HepG2 (cell line): Measurements from ENCODE around the gene EPC1. TPM values are rescaled to one million over a fixed set of nuclear protein-coding genes. Genes with fewer than 3 reads are reported as not detected.

Experiments
- ATAC-seq: fragments of 200-7000 bp; cut with Tn5 transposase; 3 replicates; pipeline ENCODE4 v1.9.1; 2020; ENCODE audit warnings: mild to moderate bottlenecking, moderate library complexity
- BruUV-seq: library from RNA; stranded (reverse); fragments of 400-500 nt; replicated peaks from 2 replicates; lab custom pipeline; 2021; lab: Mats Ljungman, UMichigan
- CTCF ChIA-PET: fragments of 300-600 bp; formaldehyde crosslinking; extraction: SDS; loops from one replicate; lab custom pipeline; 2021; ENCODE audit warnings: low total read pairs, inconsistent platforms, low intra/inter-chr PET ratio; lab: Yijun Ruan, JAX
- POLR2A ChIA-PET: fragments of 350-600 bp; sonication (Branson Sonifier 250); formaldehyde crosslinking; loops from one replicate; lab custom pipeline; 2020; ENCODE audit warnings: antibody characterized with exemption, inconsistent platforms; lab: Yijun Ruan, JAX
- DNase-seq: peaks from one replicate; pipeline ENCODE4 v3.0.0-alpha.2; 2015; ENCODE audit warnings: low spot score
- FAIRE-seq: peaks from 3 replicates; lab custom pipeline; 2011; peaks lifted over from hg19 to GRCh38; lab: Jason Lieb, UNC
- H2AFZ ChIP-seq: one replicate; pipeline ENCODE4 v1.6.1; 2011; ENCODE audit warnings: low read length, inconsistent platforms
- H3K27ac ChIP-seq: fragments of 300-600 bp; 3 replicates; pipeline ENCODE4 v1.8.0; 2011; ENCODE audit warnings: mixed run types, mild to moderate bottlenecking, mixed read lengths, low read length, inconsistent platforms; ENCODE audit not compliant: insufficient read depth; ENCODE audit errors: extremely low read length
- H3K27me3 ChIP-seq, 2 experiments: fragments of 200-600 bp in 1 of 2; 2 replicates in 1 of 2; 3 replicates in 1 of 2; pipeline versions ENCODE4 v1.6.0 to v1.8.0; 2011; ENCODE audit warnings: low read length in 2 of 2, mild to moderate bottlenecking in 2 of 2, moderate library complexity in 2 of 2, inconsistent platforms in 1 of 2; ENCODE audit not compliant: insufficient read depth in 2 of 2, control insufficient read depth in 1 of 2
- H3K36me3 ChIP-seq, 2 experiments: fragments of 200-600 bp in 1 of 2; replicated peaks in 1 of 2; 2 replicates in 1 of 2; 3 replicates in 1 of 2; pipeline versions ENCODE4 v1.5.1 to v1.8.0; 2011; ENCODE audit warnings: low read length in 2 of 2, inconsistent platforms in 1 of 2; ENCODE audit not compliant: insufficient read depth in 2 of 2, control insufficient read depth in 1 of 2
- H3K4me1 ChIP-seq: 2 replicates; pipeline ENCODE4 v1.5.1; 2012; ENCODE audit warnings: low read length, inconsistent platforms; ENCODE audit not compliant: insufficient read depth
- H3K4me2 ChIP-seq: 2 replicates; pipeline ENCODE4 v1.6.0; 2011; ENCODE audit warnings: low read depth, low read length, inconsistent platforms
- H3K4me3 ChIP-seq, 3 experiments: fragments of 200-600 bp in 1 of 3; sonication (generic), shearing (Covaris generic) in 1 of 3; replicated peaks in 1 of 3; 2 replicates each; pipeline ENCODE4 v1.5.1; 2011 to 2016; ENCODE audit warnings: low read length in 3 of 3, inconsistent platforms in 2 of 3, low read depth in 2 of 3, mild to moderate bottlenecking in 2 of 3, control low read depth in 1 of 3, mixed read lengths in 1 of 3; ENCODE audit not compliant: insufficient read depth in 1 of 3
- H3K79me2 ChIP-seq: one replicate; pipeline ENCODE4 v1.6.1; 2011; ENCODE audit warnings: low read length, inconsistent platforms; ENCODE audit not compliant: insufficient read depth
- H3K9ac ChIP-seq: 2 replicates; pipeline ENCODE4 v1.6.0; 2011; ENCODE audit warnings: mild to moderate bottlenecking, low read depth, low read length, inconsistent platforms; ENCODE audit not compliant: insufficient read depth
- H3K9me3 ChIP-seq: 2 replicates; pipeline ENCODE4 v1.5.1; 2012; ENCODE audit warnings: mild to moderate bottlenecking, low read length
- H4K20me1 ChIP-seq: 2 replicates; pipeline ENCODE4 v1.6.0; 2011; ENCODE audit warnings: inconsistent platforms, mild to moderate bottlenecking, low read length, moderate library complexity; ENCODE audit not compliant: insufficient read depth
- CEBPB ChIP-seq: IDR thresholded peaks from 2 replicates; pipeline ENCODE4 v1.6.1; 2011; ENCODE audit warnings: low read depth, low read length, improper control_type of control experiment, borderline replicate concordance
- HIVEP1 ChIP-seq: sonication (generic); formaldehyde crosslinking; IDR thresholded peaks from 2 replicates; pipeline ENCODE4 v1.4.0; 2020; ENCODE audit warnings: mild to moderate bottlenecking, missing genetic modification reagents
- ISL2 ChIP-seq: sonication (generic); formaldehyde crosslinking; IDR thresholded peaks from 2 replicates; pipeline ENCODE4 v1.5.0; 2020; ENCODE audit warnings: missing genetic modification reagents
- KLF13 ChIP-seq: sonication (generic); formaldehyde crosslinking; IDR thresholded peaks from 2 replicates; pipeline ENCODE4 v1.4.0; 2020; ENCODE audit warnings: mild to moderate bottlenecking, missing genetic modification reagents
- KLF9 ChIP-seq: IDR thresholded peaks from 2 replicates; pipeline ENCODE4 v1.6.1; 2016; ENCODE audit warnings: low read depth
- KMT2A ChIP-seq: sonication (generic); formaldehyde crosslinking; IDR thresholded peaks from 2 replicates; pipeline ENCODE4 v1.4.0; 2020; ENCODE audit warnings: missing genetic modification reagents
- LCORL ChIP-seq, 2 experiments: fragments of 450-650 bp in 1 of 2; sonication (generic) in 1 of 2; formaldehyde crosslinking in 1 of 2; IDR thresholded peaks; 2 replicates each; pipeline versions ENCODE4 v1.5.0 to v1.6.1; 2017 to 2020; ENCODE audit warnings: antibody characterized with exemption in 1 of 2, missing genetic modification reagents in 1 of 2
- MAFK ChIP-seq, 2 experiments: IDR thresholded peaks in 1 of 2; conservative IDR thresholded peaks in 1 of 2; 2 replicates each; pipeline ENCODE4 v1.6.1; 2011; ENCODE audit warnings: improper control_type of control experiment in 2 of 2, low read length in 2 of 2
- MTA3 ChIP-seq: sonication (generic); formaldehyde crosslinking; IDR thresholded peaks from 2 replicates; pipeline ENCODE4 v1.4.0; 2020; ENCODE audit warnings: missing genetic modification reagents
- NFYB ChIP-seq: sonication (generic); formaldehyde crosslinking; IDR thresholded peaks from 2 replicates; pipeline ENCODE4 v1.4.0; 2020; ENCODE audit warnings: missing genetic modification reagents
- SP140L ChIP-seq: sonication (generic); formaldehyde crosslinking; IDR thresholded peaks from 2 replicates; pipeline ENCODE4 v1.4.0; 2020; ENCODE audit warnings: missing genetic modification reagents, borderline replicate concordance
- SUZ12 ChIP-seq: fragments of 150-350 bp; IDR thresholded peaks from 2 replicates; pipeline ENCODE4 v1.6.1; 2014; ENCODE audit warnings: low read depth, low read length
- ZNF317 ChIP-seq: sonication (generic); formaldehyde crosslinking; IDR thresholded peaks from 2 replicates; pipeline ENCODE4 v1.5.0; 2020; ENCODE audit warnings: mild to moderate bottlenecking, missing genetic modification reagents
- ZNF775 ChIP-seq: sonication (generic); formaldehyde crosslinking; IDR thresholded peaks from 2 replicates; pipeline ENCODE4 v1.4.0; 2020; ENCODE audit warnings: missing genetic modification reagents, mild to moderate bottlenecking, moderate library complexity, borderline replicate concordance
- ZNF790 ChIP-seq: sonication (generic); formaldehyde crosslinking; IDR thresholded peaks from 2 replicates; pipeline ENCODE4 v1.8.0; 2022; ENCODE audit warnings: missing genetic modification reagents, mild to moderate bottlenecking, borderline replicate concordance
- ZNF792 ChIP-seq: IDR thresholded peaks from 2 replicates; pipeline ENCODE4 v1.6.1; 2016
- ZNF83 ChIP-seq: sonication (generic); formaldehyde crosslinking; IDR thresholded peaks from 2 replicates; pipeline ENCODE4 v1.4.0; 2020; ENCODE audit warnings: missing genetic modification reagents, mild to moderate bottlenecking, borderline replicate concordance
- WGBS: methylation state at CpG from one replicate; pipeline ENCODE4 v1.1.6; 2017; ENCODE audit warnings: low lambda C conversion rate; 5-methylcytosine and 5-hydroxymethylcytosine counted together
- in situ Hi-C: cut with HindIII; loops from 2 replicates; pipeline ENCODE4 v1.10.0; 2017; ENCODE audit warnings: low pct_unique_long_range_greater_than_20kb; ENCODE audit not compliant: extremely low pct_ligation_motif_present
- intact Hi-C: fragments of 100-400 bp; cut with micrococcal nuclease; formaldehyde crosslinking; loops from one replicate; pipeline ENCODE4 v1.10.0; 2022; ENCODE audit not compliant: unreplicated experiment
- polyA plus RNA-seq, 8 experiments: library from polyadenylated mRNA; depleted of rRNA in 3 of 8; stranded (reverse) in 7 of 8; unstranded in 1 of 8; fragments of >200 nt; fragmentation: Illumina TruSeq in 4 of 8; extraction: Trizol in 4 of 8; gene quantifications; 2 replicates each; pipeline versions ENCODE4 v1.2.1 to v1.2.3, GENCODE V29; 2011 to 2016; ENCODE audit warnings: low read depth in 4 of 8, missing spikeins in 1 of 8, mixed read lengths in 1 of 8; ENCODE audit not compliant: insufficient read depth in 1 of 8
- total RNA-seq, 5 experiments: library from RNA; depleted of rRNA; stranded (reverse); fragments of >200 nt; fragmentation: Illumina TruSeq; extraction: Trizol; gene quantifications; 2 replicates each; pipeline ENCODE4 v1.2.3, GENCODE V29; 2016; ENCODE audit warnings: low read depth in 1 of 5

The EPC1 gene
- total and polyA plus RNA-seq, 2 of the 13 experiments (the other 11 are each of a cell fraction or from before 2014, with no cell fraction given), result 28.7 to 44.2 TPM

GRCh38 chr10:32269343-32270100 is 77.4 kb downstream of the EPC1 start:
- 98% methylated on average over 2 of the region's 2 CpGs for WGBS
- FAIRE-seq (no peak), ATAC-seq (no peak), DNase-seq (no peak)
- Histone ChIP-seq H3K36me3 (peaks cover 12 to 46% of the 10 kb centered on the region in 2 experiments), H3K4me3 (no peak overlapping the region), H3K9me3 (no peaks in the 10 kb centered on the region), H3K4me2 (no peak overlapping the region), H3K27me3 (no peaks in the 10 kb centered on the region), H3K9ac (no peak overlapping the region), H3K27ac (no peak overlapping the region), H3K79me2 (no peaks in the 10 kb centered on the region), H3K4me1 (no peaks in the 10 kb centered on the region), H4K20me1 (no peaks in the 10 kb centered on the region), H2AFZ (no peak overlapping the region)
- POLR2A ChIA-PET, result no interaction called here
- CTCF ChIA-PET, result no interaction called here
- no TSS peak for BruUV-seq
- TF ChIP-seq ISL2 (no peak), ZNF790 (CRISPR knock-in tag) (no peak), CEBPB (no peak), KMT2A (CRISPR knock-in tag) (no peak), ZNF83 (CRISPR knock-in tag) (no peak), ZNF317 (CRISPR knock-in tag) (no peak), MAFK (conservative IDR thresholded peaks at IDR 0.05 in 1 of 2, IDR thresholded peaks at IDR 0.05 in 1 of 2; ENCODE audit: low read length in 2 of 2) (no peak), ZNF792 (CRISPR knock-in tag) (no peak), MTA3 (CRISPR knock-in tag) (no peak), KLF9 (CRISPR knock-in tag) (no peak), SP140L (CRISPR knock-in tag) (no peak), KLF13 (no peak), LCORL (IDR thresholded peaks at IDR 0.05) (no peak), LCORL (CRISPR knock-in tag; IDR thresholded peaks at IDR 0.05) (no peak), NFYB (no peak), ZNF775 (no peak), HIVEP1 (no peak), SUZ12 (no peak)
- intact Hi-C loops, result no loop called here
- in situ Hi-C loops, result no loop called here
